RWPE1 (cell line): Measurements from ENCODE around the gene DHRS4.

ENCODE experiments used
- CTCF ChIA-PET: fragments of 350-600 bp; sonication (Branson Sonifier 250); formaldehyde crosslinking; extraction: SDS; loops from one replicate; lab custom pipeline; 2021; lab: Yijun Ruan, JAX
- POLR2A ChIA-PET: fragments of 400-600 bp; formaldehyde crosslinking; extraction: SDS; loops from one replicate; lab custom pipeline; 2020; ENCODE audit warnings: antibody characterized with exemption; ENCODE audit not compliant: low non-redundant PET; lab: Yijun Ruan, JAX
- DNase-seq: peaks from one replicate; pipeline ENCODE4 v3.0.0; 2012; ENCODE audit warnings: low spot score
- H3K27ac ChIP-seq: fragments of 450-650 bp; 2 replicates; pipeline ENCODE4 v1.5.1; 2017
- CTCF ChIP-seq: fragments of 450-650 bp; conservative IDR thresholded peaks from 2 replicates; pipeline ENCODE4 v1.5.1; 2017; ENCODE audit warnings: low read depth, mild to moderate bottlenecking

Gene DHRS4

GRCh38 chr14:23931721-23932289 is 21.8 kb upstream of the DHRS4 start:
- DNase-seq, result no peak
- H3K27ac ChIP-seq, result no peak overlapping the region
- CTCF ChIA-PET, result interaction anchor here (1.0 kb wide), 1 partner anchor 300 kb away, joined by 4 read pairs; no protein-coding TSS in a partner anchor
- no peak for TF ChIP-seq CTCF
- POLR2A ChIA-PET, result no interaction called here

- DNase-seq, result no peak
- TF ChIP-seq CTCF, result no peak
- ChIA-PET CTCF (interaction anchor here (1.3 kb wide), 1 partner anchor 22 kb away, joined by 4 read pairs; no protein-coding TSS in a partner anchor), POLR2A (no interaction called here)
- H3K27ac ChIP-seq, result no peak overlapping the region
These were observed 20.9 kb upstream of the DHRS4 start for GRCh38 chr14:23932639-23933038.

GRCh38 chr14:23933108-23933741 is 20.3 kb upstream of the DHRS4 start:
- ChIA-PET POLR2A (interaction anchor here (0.6 kb wide), 1 partner anchor 342 kb away, joined by 3 read pairs; no protein-coding TSS in a partner anchor), CTCF (interaction anchor here (0.7 to 1.3 kb wide), 2 partner anchors 23 to 239 kb away, joined by 3 to 4 read pairs; no protein-coding TSS in a partner anchor)
- TF ChIP-seq CTCF, result no peak

GRCh38 chr14:23933742-23934128 is 19.8 kb upstream of the DHRS4 start:
- H3K27ac ChIP-seq, result no peak overlapping the region
- no peak for TF ChIP-seq CTCF
- ChIA-PET POLR2A (interaction anchor here (0.6 kb wide), 1 partner anchor 343 kb away, joined by 3 read pairs; no protein-coding TSS in a partner anchor), CTCF (interaction anchor here (0.7 to 1.3 kb wide), 2 partner anchors 23 to 240 kb away, joined by 3 to 4 read pairs; no protein-coding TSS in a partner anchor)
- DNase-seq, result no peak

More at GRCh38 chr14:23933108-23933741, 20.3 kb upstream of the DHRS4 start:
- no peak overlapping the region for H3K27ac ChIP-seq
- DNase-seq, result no peak

- POLR2A ChIA-PET, result no interaction called here
- H3K27ac ChIP-seq, result no peak overlapping the region
- TF ChIP-seq CTCF, result no peak
- CTCF ChIA-PET, result interaction anchor here (1.1 kb wide), 1 partner anchor 18 kb away, joined by 4 read pairs; no protein-coding TSS in a partner anchor
- no peak for DNase-seq
These were observed 18.4 kb upstream of the DHRS4 start for GRCh38 chr14:23935158-23935557.

- no peak overlapping the region for H3K27ac ChIP-seq
- CTCF ChIA-PET, result interaction anchor here (0.7 to 1.4 kb wide), 3 partner anchors 11 to 365 kb away, joined by 3 to 4 read pairs (median 3); no protein-coding TSS in a partner anchor
- DNase-seq, result no peak
- no peak for TF ChIP-seq CTCF
- POLR2A ChIA-PET, result no interaction called here
These were observed 17.3 kb upstream of the DHRS4 start for GRCh38 chr14:23936084-23936829.
